SH-SY5Y (cell line): ENCODE measurements around the gene PRR16.

Source experiments
- GATA2 ChIP-seq: IDR thresholded peaks from 2 replicates; pipeline ENCODE4 v1.6.1; 2011; ENCODE audit warnings: mild to moderate bottlenecking, low read depth, low read length
- GATA3 ChIP-seq: IDR thresholded peaks from 2 replicates; pipeline ENCODE4 v1.6.1; 2011; ENCODE audit warnings: low read depth, mild to moderate bottlenecking, low read length, moderate library complexity

- TF ChIP-seq GATA3 (no peak), GATA2 (no peak)
These were observed 38.4 kb downstream of the PRR16 start for GRCh38 chr5:120502531-120502930.
